GM12872 (cell line): ENCODE results near the gene PRKCA.

Experiments used
- TF ChIP-seq, protein P1 (sequence below): IDR thresholded peaks from 3 replicates; pipeline ENCODE4 v1.5.1; 2011; ENCODE audit warnings: low read depth, mild to moderate bottlenecking, low read length, moderate library complexity; ENCODE audit not compliant: insufficient read depth

The PRKCA gene

DNA sequence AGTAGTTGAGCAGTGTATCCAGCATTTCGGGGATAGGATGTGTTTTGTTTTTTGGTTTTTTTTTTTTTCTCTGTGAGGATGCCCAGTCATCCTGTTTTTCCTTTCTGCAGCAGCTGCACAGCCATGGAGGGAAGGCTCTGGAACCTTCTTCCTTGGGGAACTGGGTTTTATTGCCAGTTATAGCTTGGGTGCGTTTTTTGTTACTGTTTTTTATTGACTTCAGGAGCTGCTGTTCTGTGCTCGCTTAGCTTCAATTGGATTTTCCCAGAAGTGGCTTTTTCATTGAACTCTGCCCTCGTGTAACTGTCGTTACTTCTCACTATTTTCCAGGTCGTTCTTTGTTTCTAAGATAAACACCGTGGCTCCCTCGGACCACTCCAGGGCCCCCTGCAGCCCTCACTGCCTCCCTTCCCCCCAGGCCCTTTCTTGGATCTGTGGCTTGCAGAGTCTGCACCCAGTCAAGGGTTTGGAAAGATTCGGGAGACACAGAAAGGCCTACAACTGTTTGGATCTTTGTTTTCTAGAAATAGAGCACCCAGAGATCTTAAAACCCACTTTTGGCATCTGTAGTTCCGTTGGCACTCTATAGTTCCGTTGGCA is 412.8 kb downstream of the PRKCA start:
- TF ChIP-seq, protein P1, sequence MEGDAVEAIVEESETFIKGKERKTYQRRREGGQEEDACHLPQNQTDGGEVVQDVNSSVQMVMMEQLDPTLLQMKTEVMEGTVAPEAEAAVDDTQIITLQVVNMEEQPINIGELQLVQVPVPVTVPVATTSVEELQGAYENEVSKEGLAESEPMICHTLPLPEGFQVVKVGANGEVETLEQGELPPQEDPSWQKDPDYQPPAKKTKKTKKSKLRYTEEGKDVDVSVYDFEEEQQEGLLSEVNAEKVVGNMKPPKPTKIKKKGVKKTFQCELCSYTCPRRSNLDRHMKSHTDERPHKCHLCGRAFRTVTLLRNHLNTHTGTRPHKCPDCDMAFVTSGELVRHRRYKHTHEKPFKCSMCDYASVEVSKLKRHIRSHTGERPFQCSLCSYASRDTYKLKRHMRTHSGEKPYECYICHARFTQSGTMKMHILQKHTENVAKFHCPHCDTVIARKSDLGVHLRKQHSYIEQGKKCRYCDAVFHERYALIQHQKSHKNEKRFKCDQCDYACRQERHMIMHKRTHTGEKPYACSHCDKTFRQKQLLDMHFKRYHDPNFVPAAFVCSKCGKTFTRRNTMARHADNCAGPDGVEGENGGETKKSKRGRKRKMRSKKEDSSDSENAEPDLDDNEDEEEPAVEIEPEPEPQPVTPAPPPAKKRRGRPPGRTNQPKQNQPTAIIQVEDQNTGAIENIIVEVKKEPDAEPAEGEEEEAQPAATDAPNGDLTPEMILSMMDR: no peak

DNA sequence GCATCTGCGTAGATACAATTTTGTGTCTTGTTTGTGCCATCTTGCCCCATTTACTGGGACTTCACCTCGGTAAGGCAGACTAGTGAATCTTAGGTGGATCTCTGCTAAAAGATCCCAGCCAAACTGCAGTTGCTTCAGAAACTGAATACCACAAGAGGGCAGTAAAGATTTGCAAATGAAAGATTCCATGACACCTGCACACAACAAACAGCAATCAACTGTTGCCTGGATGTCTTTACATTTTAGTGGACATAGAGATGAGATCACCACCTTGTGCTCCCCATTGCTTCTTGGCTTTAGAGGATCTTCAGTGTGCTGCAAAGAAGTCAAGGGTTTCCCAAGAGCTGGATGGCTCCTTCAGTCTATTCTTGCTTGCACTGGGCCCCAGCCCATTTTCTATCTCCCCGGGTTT is 413.3 kb downstream of the PRKCA start:
- TF ChIP-seq, protein P1: peak; percentile 66

DNA sequence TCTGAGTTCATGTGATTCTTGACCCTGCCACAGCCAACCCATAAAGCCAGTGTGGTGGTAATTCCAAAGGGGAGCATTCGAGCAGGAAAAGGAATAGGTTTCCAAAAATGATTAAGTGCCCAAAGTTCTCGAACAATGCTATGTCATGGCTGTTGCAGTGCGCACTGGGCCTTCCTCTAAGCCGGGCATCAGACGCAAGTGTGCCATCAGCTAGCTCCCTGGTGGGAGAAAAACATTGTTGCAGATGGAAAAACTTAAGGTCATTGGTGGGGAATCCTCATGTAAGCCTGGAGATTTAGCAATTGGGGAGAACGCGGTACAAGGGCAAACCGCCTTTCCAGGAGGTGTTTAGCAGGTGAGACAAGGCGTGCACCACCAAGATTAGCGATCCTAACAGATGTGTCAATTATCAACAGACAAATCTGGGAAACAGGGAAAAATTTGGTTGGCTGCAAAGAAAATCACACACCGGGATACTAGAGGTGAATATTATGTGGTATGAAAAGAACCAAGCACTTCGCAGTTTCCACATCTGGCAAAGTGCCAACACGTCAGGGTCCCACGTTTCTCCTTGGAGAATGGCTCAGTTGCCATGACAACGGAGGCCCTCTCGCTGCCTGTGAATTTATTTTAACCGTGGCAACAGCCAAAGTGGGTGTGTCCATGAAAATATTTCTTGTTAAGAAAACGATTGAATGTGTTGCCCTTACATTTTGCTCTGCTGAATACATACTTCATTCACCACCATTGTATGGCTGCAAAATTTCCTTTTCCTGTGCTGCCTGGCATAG is 414.0 kb downstream of the PRKCA start:
- TF ChIP-seq, protein P1: no peak

DNA sequence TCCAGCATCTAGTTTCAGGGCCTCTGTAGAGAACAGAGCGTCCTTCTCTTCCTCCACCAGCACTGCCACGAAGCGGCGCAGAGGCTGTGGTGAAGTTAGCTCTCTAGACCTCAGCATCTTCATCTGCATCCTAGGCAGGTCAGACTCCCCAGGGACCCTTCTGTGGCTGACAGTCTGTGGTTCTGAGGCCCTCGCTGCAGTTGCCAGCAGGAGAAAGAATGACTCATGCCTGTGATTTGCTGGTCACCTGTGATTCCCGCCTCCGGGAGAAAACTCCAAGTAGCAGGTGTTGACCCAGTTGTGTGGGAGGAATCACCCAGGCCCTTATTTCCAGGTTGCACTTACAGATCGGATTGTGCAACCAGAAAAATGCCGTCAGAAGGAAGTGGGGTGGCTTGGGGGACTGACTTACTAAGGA is 415.2 kb downstream of the PRKCA start:
- TF ChIP-seq, protein P1: no peak

DNA sequence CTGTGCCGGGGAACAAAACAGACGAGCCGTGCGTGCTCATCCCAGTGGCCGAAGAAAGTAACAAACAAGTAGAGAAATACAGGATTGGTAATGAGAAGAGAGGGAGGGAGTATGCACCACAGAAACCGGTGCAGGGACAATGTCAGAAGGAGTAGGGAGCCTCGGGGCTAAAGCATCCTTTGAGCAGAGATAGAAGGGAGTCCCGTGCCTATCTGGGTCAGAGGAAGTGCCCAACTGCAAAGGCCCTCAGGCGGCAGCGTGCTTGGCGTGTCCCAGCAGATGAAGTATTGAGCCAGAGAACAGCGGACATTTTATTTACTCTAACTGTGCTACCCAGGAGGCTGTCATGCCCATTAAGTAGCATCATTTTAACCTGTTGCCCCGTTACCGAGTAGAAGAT is 417.6 kb downstream of the PRKCA start:
- TF ChIP-seq, protein P1: no peak

DNA sequence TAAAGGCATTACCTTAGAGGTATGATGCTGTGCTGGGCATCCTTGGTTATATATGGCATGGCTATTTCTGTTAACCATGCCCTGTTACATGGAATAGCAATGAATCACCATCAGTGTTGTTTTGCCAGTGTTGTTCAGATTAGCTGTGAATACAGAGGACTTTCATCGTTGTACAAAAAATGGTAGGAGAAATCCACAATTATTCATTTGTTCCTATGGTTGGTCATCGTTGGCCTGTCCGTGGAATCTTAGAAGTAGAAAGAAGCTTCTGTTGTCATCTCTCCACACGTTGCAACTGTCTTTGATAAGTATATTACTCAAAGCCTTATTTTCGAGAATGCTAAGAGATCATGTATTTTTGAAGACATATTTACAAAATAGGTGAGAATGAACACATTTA is 418.2 kb downstream of the PRKCA start:
- TF ChIP-seq, protein P1: no peak

DNA sequence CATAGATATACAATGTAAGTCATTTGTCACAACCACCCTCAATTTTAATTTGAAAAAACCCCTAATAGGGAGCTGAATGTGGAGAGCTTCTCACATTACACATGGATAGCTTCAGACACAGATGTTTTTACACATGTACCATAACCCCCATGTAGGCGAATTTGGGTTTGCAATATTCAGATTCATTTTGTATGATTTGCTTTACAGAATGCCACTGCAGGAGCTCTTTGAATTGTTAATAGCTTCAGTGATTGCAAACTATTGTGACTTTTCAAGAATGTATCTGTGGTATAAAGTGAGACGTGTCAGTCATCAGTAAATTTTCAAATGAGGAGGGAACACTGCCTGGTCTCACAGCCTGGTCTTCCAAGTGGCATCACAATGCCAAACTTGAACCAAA is 419.9 kb downstream of the PRKCA start:
- TF ChIP-seq, protein P1: no peak
